ENCODE data around the gene DDAH1.

DDAH1 gene

DNA sequence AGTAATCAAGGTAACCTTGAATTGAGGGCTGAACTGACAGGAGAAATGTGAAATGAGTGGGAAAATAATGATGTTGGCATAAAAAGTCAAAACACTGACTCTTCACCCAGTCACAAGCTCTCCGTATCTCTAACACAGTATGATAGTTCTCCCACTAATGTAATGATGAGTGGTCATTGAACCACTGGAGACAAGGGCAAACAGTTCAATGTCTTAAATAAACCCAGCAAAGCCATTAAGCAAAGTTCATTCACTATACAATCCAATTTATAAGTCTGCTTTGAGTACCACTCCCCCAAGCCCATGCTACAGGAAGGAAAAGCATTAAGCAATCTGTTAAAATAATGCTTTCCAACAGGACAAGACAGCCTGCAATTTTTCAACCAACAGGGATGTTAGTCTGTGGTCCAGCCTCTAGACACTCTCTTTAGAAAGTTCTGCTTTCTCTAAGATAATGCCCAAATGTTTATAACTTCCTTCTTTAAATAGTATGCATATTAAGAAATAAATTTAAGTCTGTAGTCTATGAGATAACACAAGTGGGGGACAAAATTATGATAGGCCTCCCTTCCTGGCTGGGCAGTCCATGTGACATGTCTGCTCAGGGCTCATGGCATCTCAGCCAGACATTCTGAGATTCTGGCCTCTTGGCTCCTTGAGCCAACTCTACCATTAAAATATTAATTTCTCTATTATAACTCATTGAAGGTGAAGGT, 25.5 kb upstream of the DDAH1 start:
- Histone ChIP-seq H3K4me1 (ENCODE audit: control insufficient read depth in 2 of 2, insufficient read depth in 2 of 2, low read length in 2 of 2) (no peaks in the 10 kb centered on the region), H3K27ac (ENCODE audit: low read depth in 2 of 2, low read length in 2 of 2) (no peak overlapping the region), H3K27me3 (ENCODE audit: control insufficient read depth in 2 of 2, insufficient read depth in 2 of 2, low read length in 2 of 2) (no peaks in the 10 kb centered on the region), H3K9ac (ENCODE audit: low read depth in 1 of 2, low read length in 2 of 2) (no peak overlapping the region), H3K4me3 (ENCODE audit: low read length in 2 of 2) (no peak overlapping the region), H3K36me3 (ENCODE audit: control insufficient read depth in 2 of 2, insufficient read depth in 2 of 2, low read length in 2 of 2) (no peaks in the 10 kb centered on the region), H3K9me3 (ENCODE audit: control insufficient read depth in 2 of 2, low read length in 2 of 2) (no peaks in the 10 kb centered on the region)

DNA sequence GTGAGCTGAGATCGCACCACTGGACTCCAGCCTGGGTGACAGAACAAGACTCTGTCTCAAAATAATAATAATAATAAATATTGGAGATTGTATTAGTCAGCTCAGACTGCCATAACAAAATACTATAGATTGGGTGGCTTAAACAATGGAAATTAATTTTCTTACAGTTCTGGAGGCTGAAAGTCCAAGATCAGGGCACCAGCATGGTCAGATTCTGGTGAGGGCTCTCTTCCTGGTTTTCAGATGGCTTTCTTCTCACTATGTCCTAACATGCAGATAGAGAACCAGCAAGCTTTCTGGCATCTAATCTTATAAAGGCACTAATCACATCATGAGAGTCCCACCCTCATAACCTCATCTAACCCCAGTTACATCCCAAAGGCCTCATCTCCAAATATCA, 23.2 kb upstream of the DDAH1 start:
- H3K4me3 ChIP-seq (ENCODE audit: low read length in 2 of 2): no peak overlapping the region
- no peaks in the 10 kb centered on the region for H3K27me3 ChIP-seq (ENCODE audit: control insufficient read depth in 2 of 2, insufficient read depth in 2 of 2, low read length in 2 of 2)
- H3K4me1 ChIP-seq (ENCODE audit: control insufficient read depth in 2 of 2, insufficient read depth in 2 of 2, low read length in 2 of 2): no peaks in the 10 kb centered on the region
- no peak overlapping the region for H3K27ac ChIP-seq (ENCODE audit: low read depth in 2 of 2, low read length in 2 of 2)
- H3K36me3 ChIP-seq (ENCODE audit: control insufficient read depth in 2 of 2, insufficient read depth in 2 of 2, low read length in 2 of 2): no peaks in the 10 kb centered on the region
- H3K9me3 ChIP-seq (ENCODE audit: control insufficient read depth in 2 of 2, low read length in 2 of 2): no peaks in the 10 kb centered on the region
- H3K9ac ChIP-seq (ENCODE audit: low read depth in 1 of 2, low read length in 2 of 2): no peak overlapping the region

DNA sequence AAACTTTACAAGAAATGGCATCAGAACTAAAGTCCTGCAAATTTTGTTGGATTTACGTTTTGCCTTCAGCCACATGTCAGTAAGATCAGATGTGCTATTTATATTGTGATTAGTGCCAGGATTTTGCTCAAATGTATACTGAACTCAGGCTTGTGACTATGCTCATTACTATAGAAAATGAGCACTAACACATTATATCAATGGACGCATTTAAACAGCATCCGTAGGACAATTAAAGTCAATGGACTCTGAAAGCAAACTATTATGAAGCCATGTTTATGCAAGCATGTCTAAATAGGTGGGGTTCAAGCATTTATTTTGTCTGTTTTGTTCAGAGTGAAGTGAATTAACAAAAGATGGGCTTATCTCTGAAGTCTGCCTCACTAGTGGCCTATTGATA, 20.6 kb upstream of the DDAH1 start:
- no peak overlapping the region for H3K4me3 ChIP-seq (ENCODE audit: low read length in 2 of 2)
- no peaks in the 10 kb centered on the region for H3K36me3 ChIP-seq (ENCODE audit: control insufficient read depth in 2 of 2, insufficient read depth in 2 of 2, low read length in 2 of 2)
- H3K9ac ChIP-seq (ENCODE audit: low read depth in 1 of 2, low read length in 2 of 2): no peak overlapping the region
- no peak overlapping the region for H3K27ac ChIP-seq (ENCODE audit: low read depth in 2 of 2, low read length in 2 of 2)
- no peaks in the 10 kb centered on the region for H3K9me3 ChIP-seq (ENCODE audit: control insufficient read depth in 2 of 2, low read length in 2 of 2)
- no peaks in the 10 kb centered on the region for H3K27me3 ChIP-seq (ENCODE audit: control insufficient read depth in 2 of 2, insufficient read depth in 2 of 2, low read length in 2 of 2)
- no peaks in the 10 kb centered on the region for H3K4me1 ChIP-seq (ENCODE audit: control insufficient read depth in 2 of 2, insufficient read depth in 2 of 2, low read length in 2 of 2)

DNA sequence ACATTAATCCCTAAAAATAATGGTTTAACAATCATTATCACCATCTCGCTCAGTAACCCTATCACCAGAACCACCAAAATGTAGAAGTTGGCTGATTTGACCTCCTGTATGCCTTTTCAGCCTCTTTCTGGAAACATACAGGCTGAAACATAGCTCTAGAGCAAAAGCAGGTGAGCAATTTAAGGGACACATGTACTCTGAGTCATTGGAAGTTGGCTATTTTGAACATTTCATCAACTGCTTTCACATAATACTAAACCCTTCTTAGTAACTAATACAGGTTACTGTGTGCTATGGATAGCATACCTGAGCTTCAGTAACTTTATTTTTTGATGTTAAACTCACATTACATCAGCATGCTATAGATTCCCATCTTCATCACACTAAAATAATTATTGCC, 19.8 kb upstream of the DDAH1 start:
- H3K27ac ChIP-seq (ENCODE audit: low read depth in 2 of 2, low read length in 2 of 2): no peak overlapping the region
- no peaks in the 10 kb centered on the region for H3K9me3 ChIP-seq (ENCODE audit: control insufficient read depth in 2 of 2, low read length in 2 of 2)
- no peaks in the 10 kb centered on the region for H3K36me3 ChIP-seq (ENCODE audit: control insufficient read depth in 2 of 2, insufficient read depth in 2 of 2, low read length in 2 of 2)
- no peak overlapping the region for H3K9ac ChIP-seq (ENCODE audit: low read depth in 1 of 2, low read length in 2 of 2)
- no peaks in the 10 kb centered on the region for H3K27me3 ChIP-seq (ENCODE audit: control insufficient read depth in 2 of 2, insufficient read depth in 2 of 2, low read length in 2 of 2)
- no peak overlapping the region for H3K4me3 ChIP-seq (ENCODE audit: low read length in 2 of 2)
- no peaks in the 10 kb centered on the region for H3K4me1 ChIP-seq (ENCODE audit: control insufficient read depth in 2 of 2, insufficient read depth in 2 of 2, low read length in 2 of 2)

DNA sequence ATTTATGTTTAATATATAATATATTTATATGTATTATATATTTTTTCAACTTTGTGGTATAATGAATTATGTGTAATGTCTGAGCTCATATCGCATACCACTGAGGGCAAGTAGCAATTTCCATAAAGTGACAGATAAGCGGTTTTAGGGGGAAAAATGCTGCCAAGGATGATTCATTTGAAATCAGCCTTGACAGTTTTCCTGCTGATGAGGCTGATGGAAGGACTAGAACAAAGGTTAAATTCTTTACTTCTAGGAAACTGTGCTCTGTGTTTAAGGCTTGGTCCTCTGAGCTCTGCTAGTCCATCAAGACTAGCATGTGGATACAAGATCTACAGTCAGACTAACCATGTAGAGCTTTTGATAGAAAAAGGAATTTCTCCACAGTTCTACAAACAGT, 19.3 kb upstream of the DDAH1 start:
- Histone ChIP-seq H3K27ac (ENCODE audit: low read depth in 2 of 2, low read length in 2 of 2) (no peak overlapping the region), H3K27me3 (ENCODE audit: control insufficient read depth in 2 of 2, insufficient read depth in 2 of 2, low read length in 2 of 2) (no peaks in the 10 kb centered on the region)

DNA sequence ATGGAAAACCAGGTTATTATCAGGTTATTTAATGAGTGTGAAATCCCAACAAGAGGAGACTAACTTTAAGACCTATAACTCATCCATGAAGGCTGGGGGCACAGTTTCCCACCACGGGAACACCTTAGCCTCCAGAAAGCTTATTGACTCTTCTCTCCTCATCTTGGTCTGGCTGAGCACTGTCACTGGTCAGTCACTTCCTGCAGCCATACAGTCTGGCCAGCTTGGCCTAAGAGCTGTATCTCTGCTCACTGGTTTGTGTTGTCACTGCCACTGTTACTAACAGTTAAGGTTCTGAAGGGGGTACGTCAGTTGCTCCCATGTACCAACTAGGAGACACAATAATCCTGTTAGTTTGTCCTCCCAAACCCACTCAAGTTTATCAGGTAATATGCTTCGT, 16.7 kb upstream of the DDAH1 start:
- Histone ChIP-seq H3K27me3 (ENCODE audit: control insufficient read depth in 2 of 2, insufficient read depth in 2 of 2, low read length in 2 of 2) (no peaks in the 10 kb centered on the region), H3K27ac (ENCODE audit: low read depth in 2 of 2, low read length in 2 of 2) (no peak overlapping the region), H3K9ac (ENCODE audit: low read depth in 1 of 2, low read length in 2 of 2) (no peak overlapping the region), H3K4me1 (ENCODE audit: control insufficient read depth in 2 of 2, insufficient read depth in 2 of 2, low read length in 2 of 2) (no peaks in the 10 kb centered on the region), H3K9me3 (ENCODE audit: control insufficient read depth in 2 of 2, low read length in 2 of 2) (no peaks in the 10 kb centered on the region), H3K36me3 (ENCODE audit: control insufficient read depth in 2 of 2, insufficient read depth in 2 of 2, low read length in 2 of 2) (no peaks in the 10 kb centered on the region), H3K4me3 (ENCODE audit: low read length in 2 of 2) (no peak overlapping the region)

More for the DNA sequence above, 19.3 kb upstream of the DDAH1 start:
- Histone ChIP-seq H3K4me3 (ENCODE audit: low read length in 2 of 2) (no peak overlapping the region), H3K36me3 (ENCODE audit: control insufficient read depth in 2 of 2, insufficient read depth in 2 of 2, low read length in 2 of 2) (no peaks in the 10 kb centered on the region), H3K9ac (ENCODE audit: low read depth in 1 of 2, low read length in 2 of 2) (no peak overlapping the region), H3K9me3 (ENCODE audit: control insufficient read depth in 2 of 2, low read length in 2 of 2) (no peaks in the 10 kb centered on the region), H3K4me1 (ENCODE audit: control insufficient read depth in 2 of 2, insufficient read depth in 2 of 2, low read length in 2 of 2) (no peaks in the 10 kb centered on the region)

DNA sequence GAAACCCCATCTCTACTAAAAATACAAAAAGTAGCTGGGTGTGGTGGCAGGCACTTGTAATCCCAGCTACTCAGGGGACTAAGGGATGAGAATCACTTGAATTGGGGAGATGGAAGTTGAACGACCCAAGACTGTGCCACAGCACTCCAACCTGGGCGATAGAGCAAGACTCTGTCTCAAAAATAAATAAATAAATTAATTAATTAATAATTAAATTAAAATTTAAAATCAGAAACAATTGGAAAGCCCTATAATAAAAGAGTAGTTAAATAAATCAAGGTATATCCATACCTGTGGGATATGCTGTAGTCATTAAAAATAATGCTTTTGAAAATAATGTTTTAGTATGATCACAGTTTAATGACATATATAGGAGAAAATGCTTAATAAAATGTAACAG, 15.6 kb upstream of the DDAH1 start:
- no peak overlapping the region for H3K9ac ChIP-seq (ENCODE audit: low read depth in 1 of 2, low read length in 2 of 2)
- no peaks in the 10 kb centered on the region for H3K27me3 ChIP-seq (ENCODE audit: control insufficient read depth in 2 of 2, insufficient read depth in 2 of 2, low read length in 2 of 2)
- H3K4me3 ChIP-seq (ENCODE audit: low read length in 2 of 2): no peak overlapping the region
- no peak overlapping the region for H3K27ac ChIP-seq (ENCODE audit: low read depth in 2 of 2, low read length in 2 of 2)
- H3K9me3 ChIP-seq (ENCODE audit: control insufficient read depth in 2 of 2, low read length in 2 of 2): no peaks in the 10 kb centered on the region
- H3K4me1 ChIP-seq (ENCODE audit: control insufficient read depth in 2 of 2, insufficient read depth in 2 of 2, low read length in 2 of 2): no peaks in the 10 kb centered on the region
- H3K36me3 ChIP-seq (ENCODE audit: control insufficient read depth in 2 of 2, insufficient read depth in 2 of 2, low read length in 2 of 2): no peaks in the 10 kb centered on the region

DNA sequence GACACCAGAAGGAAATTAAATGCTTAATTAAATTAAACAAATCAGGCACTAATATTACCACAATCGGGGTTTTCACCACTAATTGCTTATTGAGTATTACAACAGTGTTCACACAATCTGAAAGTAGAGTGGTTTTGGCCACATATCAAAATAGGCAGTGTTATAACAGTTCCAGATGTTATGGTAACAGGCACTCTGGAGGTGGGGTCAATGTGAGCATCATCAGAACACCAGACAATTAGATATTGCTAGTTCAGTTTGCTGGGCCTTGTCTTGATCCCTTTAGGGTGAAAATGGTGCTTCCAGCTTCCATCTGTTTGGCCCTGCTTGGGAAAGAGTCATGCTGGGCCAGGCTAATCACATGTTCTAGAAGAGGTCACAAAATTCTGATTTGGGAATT, 14.5 kb upstream of the DDAH1 start:
- no peak overlapping the region for H3K27ac ChIP-seq (ENCODE audit: low read depth in 2 of 2, low read length in 2 of 2)
- no peaks in the 10 kb centered on the region for H3K4me1 ChIP-seq (ENCODE audit: control insufficient read depth in 2 of 2, insufficient read depth in 2 of 2, low read length in 2 of 2)
- no peaks in the 10 kb centered on the region for H3K9me3 ChIP-seq (ENCODE audit: control insufficient read depth in 2 of 2, low read length in 2 of 2)
- H3K9ac ChIP-seq (ENCODE audit: low read depth in 1 of 2, low read length in 2 of 2): no peak overlapping the region
- H3K36me3 ChIP-seq (ENCODE audit: control insufficient read depth in 2 of 2, insufficient read depth in 2 of 2, low read length in 2 of 2): no peaks in the 10 kb centered on the region
- H3K27me3 ChIP-seq (ENCODE audit: control insufficient read depth in 2 of 2, insufficient read depth in 2 of 2, low read length in 2 of 2): no peaks in the 10 kb centered on the region
- H3K4me3 ChIP-seq (ENCODE audit: low read length in 2 of 2): no peak overlapping the region

DNA sequence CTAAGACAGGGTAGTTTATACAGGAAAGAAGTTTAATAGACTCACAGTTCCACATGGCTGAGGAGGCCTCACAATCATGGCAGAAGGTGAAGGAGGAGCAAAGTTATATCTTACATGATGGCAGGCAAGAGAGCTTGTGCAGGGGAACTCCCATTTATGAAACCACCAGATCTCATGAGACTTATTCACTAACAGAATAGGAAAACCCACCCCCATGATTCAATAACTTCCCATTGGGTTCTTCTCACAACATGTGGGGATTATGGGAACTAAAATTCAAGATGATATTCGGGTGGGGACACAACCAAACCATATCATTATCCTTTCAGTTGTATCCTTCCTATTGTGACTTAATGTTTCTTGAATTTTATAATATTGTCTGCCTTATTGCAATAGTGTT, 13.4 kb upstream of the DDAH1 start:
- Histone ChIP-seq H3K9ac (ENCODE audit: low read depth in 1 of 2, low read length in 2 of 2) (no peak overlapping the region), H3K4me3 (ENCODE audit: low read length in 2 of 2) (no peak overlapping the region), H3K4me1 (ENCODE audit: control insufficient read depth in 2 of 2, insufficient read depth in 2 of 2, low read length in 2 of 2) (no peaks in the 10 kb centered on the region), H3K36me3 (ENCODE audit: control insufficient read depth in 2 of 2, insufficient read depth in 2 of 2, low read length in 2 of 2) (no peaks in the 10 kb centered on the region), H3K27ac (ENCODE audit: low read depth in 2 of 2, low read length in 2 of 2) (no peak overlapping the region), H3K9me3 (ENCODE audit: control insufficient read depth in 2 of 2, low read length in 2 of 2) (no peaks in the 10 kb centered on the region), H3K27me3 (ENCODE audit: control insufficient read depth in 2 of 2, insufficient read depth in 2 of 2, low read length in 2 of 2) (no peaks in the 10 kb centered on the region)

DNA sequence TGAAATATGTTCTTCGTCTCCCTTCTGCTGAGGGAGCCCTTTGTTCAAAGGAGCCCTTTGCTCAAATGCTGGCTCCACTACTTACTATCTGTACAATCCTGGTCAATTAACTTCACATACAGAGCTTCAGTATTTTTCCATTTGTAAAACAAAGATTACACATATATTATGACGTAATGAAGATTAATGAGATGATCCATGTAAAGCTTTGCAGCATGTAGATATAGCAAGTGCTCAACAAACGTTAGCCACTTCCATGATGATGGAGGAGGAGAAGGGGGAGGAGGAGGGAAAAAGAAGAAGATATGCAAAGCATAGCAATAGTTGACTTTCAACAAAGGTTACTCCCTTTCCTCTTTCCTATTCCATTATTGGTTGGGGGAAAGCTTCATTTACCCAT, 10.1 kb upstream of the DDAH1 start:
- Histone ChIP-seq H3K27ac (ENCODE audit: low read depth in 2 of 2, low read length in 2 of 2) (no peak overlapping the region), H3K4me3 (ENCODE audit: low read length in 2 of 2) (no peak overlapping the region), H3K9ac (ENCODE audit: low read depth in 1 of 2, low read length in 2 of 2) (no peak overlapping the region), H3K9me3 (ENCODE audit: control insufficient read depth in 2 of 2, low read length in 2 of 2) (no peaks in the 10 kb centered on the region), H3K4me1 (ENCODE audit: control insufficient read depth in 2 of 2, insufficient read depth in 2 of 2, low read length in 2 of 2) (no peaks in the 10 kb centered on the region), H3K27me3 (ENCODE audit: control insufficient read depth in 2 of 2, insufficient read depth in 2 of 2, low read length in 2 of 2) (no peaks in the 10 kb centered on the region), H3K36me3 (ENCODE audit: control insufficient read depth in 2 of 2, insufficient read depth in 2 of 2, low read length in 2 of 2) (no peaks in the 10 kb centered on the region)

DNA sequence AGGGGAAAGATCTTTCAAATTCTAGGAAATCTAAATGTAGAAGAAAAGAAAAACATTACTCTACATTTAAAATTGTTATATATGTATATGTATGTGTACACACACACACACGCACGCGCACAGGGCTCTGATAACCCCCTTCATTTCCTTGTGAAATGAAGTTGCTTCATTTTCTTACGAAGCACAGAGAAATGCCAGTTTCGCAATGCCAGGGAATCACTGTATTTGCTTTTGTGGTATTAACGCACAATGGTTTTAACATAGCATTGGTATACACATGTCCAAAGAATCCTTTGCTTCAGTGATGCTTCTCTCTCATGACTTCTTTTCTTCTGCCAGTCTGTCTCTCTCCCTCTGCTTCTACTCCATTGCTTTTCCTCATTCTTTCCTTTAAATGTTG, 8.4 kb upstream of the DDAH1 start:
- no peak overlapping the region for H3K4me3 ChIP-seq (ENCODE audit: low read length in 2 of 2)
- no peaks in the 10 kb centered on the region for H3K36me3 ChIP-seq (ENCODE audit: control insufficient read depth in 2 of 2, insufficient read depth in 2 of 2, low read length in 2 of 2)
- no peaks in the 10 kb centered on the region for H3K4me1 ChIP-seq (ENCODE audit: control insufficient read depth in 2 of 2, insufficient read depth in 2 of 2, low read length in 2 of 2)
- no peaks in the 10 kb centered on the region for H3K27me3 ChIP-seq (ENCODE audit: control insufficient read depth in 2 of 2, insufficient read depth in 2 of 2, low read length in 2 of 2)
- H3K9me3 ChIP-seq (ENCODE audit: control insufficient read depth in 2 of 2, low read length in 2 of 2): no peaks in the 10 kb centered on the region
- no peak overlapping the region for H3K27ac ChIP-seq (ENCODE audit: low read depth in 2 of 2, low read length in 2 of 2)
- no peak overlapping the region for H3K9ac ChIP-seq (ENCODE audit: low read depth in 1 of 2, low read length in 2 of 2)
